K562 (cell line): ENCODE results near the gene HCFC1R1. TPM values are rescaled to one million over a fixed set of nuclear protein-coding genes. Genes with fewer than 3 reads are reported as not detected.
A peak's percentile ranks its signal among the peaks of the same experiment; 100 is the strongest.

Experiments
- ATAC-seq: fragments of 200-7000 bp; cut with Tn5 transposase; 3 replicates; pipeline ENCODE4 v1.9.1; 2020; ENCODE audit warnings: moderate library complexity
- BruUV-seq: library from RNA; stranded (reverse); fragments of 400-500 nt; replicated peaks from 2 replicates; lab custom pipeline; 2021; lab: Mats Ljungman, UMichigan
- CTCF ChIA-PET: fragments of 300-600 bp; formaldehyde crosslinking; extraction: SDS; loops from one replicate; lab custom pipeline; 2021; ENCODE audit warnings: low intra/inter-chr PET ratio; lab: Yijun Ruan, JAX
- POLR2A ChIA-PET: fragments of 300-600, 350-650 bp; sonication (Branson Sonifier 250); formaldehyde crosslinking; extraction: SDS; loops from one replicate; lab custom pipeline; 2021; ENCODE audit warnings: antibody characterized with exemption, inconsistent platforms; lab: Yijun Ruan, JAX
- DNase-seq, 4 experiments: peaks; one replicate each; pipeline versions ENCODE4 v3.0.0 to v3.0.0-alpha.2; 2011 to 2018; ENCODE audit warnings: low spot score in 3 of 4, mixed read lengths in 3 of 4; ENCODE audit errors: extremely low read depth in 1 of 4
- FAIRE-seq: peaks from 2 replicates; lab custom pipeline; 2011; peaks lifted over from hg19 to GRCh38; lab: Jason Lieb, UNC
- H2AFZ ChIP-seq: 2 replicates; pipeline ENCODE4 v1.6.0; 2011; ENCODE audit warnings: low read depth, low read length, control low read depth, inconsistent platforms
- H3K27ac ChIP-seq: fragments of 200-600 bp; 3 replicates; pipeline ENCODE4 v1.8.0; 2011; ENCODE audit warnings: low read depth, mild to moderate bottlenecking, control low read depth, inconsistent platforms, low read length, moderate library complexity, mixed read lengths; ENCODE audit errors: extremely low read depth
- H3K27me3 ChIP-seq, 2 experiments: fragments of 300-600 bp in 1 of 2; 2 replicates in 1 of 2; 3 replicates in 1 of 2; pipeline versions ENCODE4 v1.6.0 to v1.8.0; 2011; ENCODE audit warnings: inconsistent platforms in 2 of 2, low read length in 2 of 2, mild to moderate bottlenecking in 1 of 2, mixed read lengths in 1 of 2, moderate library complexity in 1 of 2; ENCODE audit not compliant: control insufficient read depth in 2 of 2, insufficient read depth in 2 of 2
- H3K36me3 ChIP-seq: fragments of 300-600 bp; 3 replicates; pipeline ENCODE4 v1.8.0; 2011; ENCODE audit warnings: mild to moderate bottlenecking, low read length, inconsistent platforms; ENCODE audit not compliant: control insufficient read depth, insufficient read depth
- H3K4me1 ChIP-seq, 2 experiments: fragments of 200-600 bp in 1 of 2; replicated peaks in 1 of 2; 2 replicates in 1 of 2; 3 replicates in 1 of 2; pipeline versions ENCODE4 v1.5.1 to v1.8.0; 2011; ENCODE audit warnings: inconsistent platforms in 2 of 2, low read length in 2 of 2, mild to moderate bottlenecking in 1 of 2, mixed read lengths in 1 of 2, moderate library complexity in 1 of 2; ENCODE audit not compliant: control insufficient read depth in 2 of 2, insufficient read depth in 2 of 2
- H3K4me2 ChIP-seq: 2 replicates; pipeline ENCODE4 v1.6.1; 2011; ENCODE audit warnings: low read length, control low read depth, inconsistent platforms, mixed read lengths; ENCODE audit not compliant: insufficient read depth
- H3K4me3 ChIP-seq: fragments of 200-600 bp; sonication (generic), shearing (Covaris generic); 2 replicates; pipeline ENCODE4 v1.5.1; 2016; ENCODE audit warnings: control low read depth, inconsistent platforms
- H3K79me2 ChIP-seq: fragments of 200-600 bp; 3 replicates; pipeline ENCODE4 v1.8.0; 2011; ENCODE audit warnings: low read length, inconsistent platforms; ENCODE audit not compliant: control insufficient read depth, insufficient read depth
- H3K9ac ChIP-seq, 2 experiments: 2 replicates each; pipeline versions ENCODE4 v1.6.0 to v1.6.1; 2011; ENCODE audit warnings: low read depth in 2 of 2, low read length in 2 of 2, control low read depth in 1 of 2, inconsistent platforms in 1 of 2, mild to moderate bottlenecking in 1 of 2, mixed read lengths in 1 of 2; ENCODE audit not compliant: insufficient read depth in 1 of 2
- H3K9me1 ChIP-seq: one replicate; pipeline ENCODE4 v1.6.0; 2011; ENCODE audit warnings: inconsistent platforms, mild to moderate bottlenecking, low read length, moderate library complexity; ENCODE audit not compliant: control insufficient read depth, insufficient read depth
- H3K9me3 ChIP-seq: replicated peaks from 2 replicates; pipeline ENCODE4 v1.5.1; 2011; ENCODE audit warnings: low read depth, low read length, inconsistent platforms; ENCODE audit not compliant: control insufficient read depth, insufficient read depth
- H4K20me1 ChIP-seq: replicated peaks from 2 replicates; pipeline ENCODE4 v1.6.1; 2011; ENCODE audit warnings: low read length, inconsistent platforms, mixed read lengths; ENCODE audit not compliant: control insufficient read depth, insufficient read depth
- COPS2 ChIP-seq: fragments of 450-650 bp; conservative IDR thresholded peaks from 2 replicates; pipeline ENCODE4 v1.6.1; 2016; ENCODE audit warnings: mild to moderate bottlenecking, moderate library complexity
- CREB3L1 ChIP-seq: fragments of 450-650 bp; IDR thresholded peaks from 2 replicates; pipeline ENCODE4 v1.6.1; 2014; ENCODE audit warnings: low read depth, mild to moderate bottlenecking, moderate library complexity, borderline replicate concordance
- EP300 ChIP-seq: IDR thresholded peaks from 2 replicates; pipeline ENCODE4 v1.6.1; 2012; ENCODE audit warnings: low read length, improper control_type of control experiment
- HMG20B ChIP-seq: fragments of 250-450 bp; sonication (Bioruptor Pico); IDR thresholded peaks from 2 replicates; pipeline ENCODE4 v1.5.0; 2021; ENCODE audit warnings: mild to moderate bottlenecking
- NCOA6 ChIP-seq: fragments of 450-650 bp; IDR thresholded peaks from 2 replicates; pipeline ENCODE4 v1.6.1; 2017; ENCODE audit warnings: mild to moderate bottlenecking
- NFXL1 ChIP-seq: fragments of 450-650 bp; formaldehyde crosslinking; IDR thresholded peaks from 2 replicates; pipeline ENCODE4 v1.4.0; 2021; ENCODE audit warnings: mild to moderate bottlenecking
- NRF1 ChIP-seq, 2 experiments: fragments of 450-650 bp; IDR thresholded peaks in 1 of 2; conservative IDR thresholded peaks in 1 of 2; 2 replicates each; pipeline ENCODE4 v1.6.1; 2014; ENCODE audit warnings: mild to moderate bottlenecking in 2 of 2
- PHF20 ChIP-seq: fragments of 450-650 bp; IDR thresholded peaks from 2 replicates; pipeline ENCODE4 v1.6.1; 2018; ENCODE audit not compliant: partially characterized antibody
- PHTF2 ChIP-seq: fragments of 250-450 bp; sonication (Bioruptor Pico); IDR thresholded peaks from 2 replicates; pipeline ENCODE4 v1.5.0; 2021; ENCODE audit warnings: mild to moderate bottlenecking
- PTRF ChIP-seq: fragments of 450-650 bp; IDR thresholded peaks from 2 replicates; pipeline ENCODE4 v1.6.1; 2016; ENCODE audit warnings: mild to moderate bottlenecking, missing genetic modification characterization, missing compliant biosample characterization
- SMARCC2 ChIP-seq: fragments of 450-650 bp; IDR thresholded peaks from 2 replicates; pipeline ENCODE4 v1.6.1; 2017; ENCODE audit warnings: antibody characterized with exemption, moderate library complexity, mild to moderate bottlenecking, low read depth
- TSHZ1 ChIP-seq: fragments of 250-450 bp; sonication (Bioruptor Pico); IDR thresholded peaks from 2 replicates; pipeline ENCODE4 v1.4.0; 2020; ENCODE audit warnings: mild to moderate bottlenecking, moderate library complexity
- U2AF2 ChIP-seq: fragments of 200-400 bp; formaldehyde crosslinking; optimal IDR thresholded peaks from 2 replicates; pipeline ENCODE3; 2017; ENCODE audit warnings: low read depth, mild to moderate bottlenecking, low read length
- ZNF655 ChIP-seq: fragments of 250-450 bp; sonication (Bioruptor Pico); IDR thresholded peaks from 2 replicates; pipeline ENCODE4 v1.5.0; 2021
- WGBS: fragments of 100-300 bp; shearing (Covaris generic); methylation state at CpG from one replicate; pipeline ENCODE4 v1.1.6; 2016; ENCODE audit warnings: low coverage, mixed read lengths; ENCODE audit not compliant: insufficient coverage; ENCODE audit errors: missing lambda C conversion rate; 5-methylcytosine and 5-hydroxymethylcytosine counted together
- in situ Hi-C: fragments of 300-500 bp; cut with MboI; formaldehyde crosslinking; loops from 4 replicates; pipeline ENCODE4 v1.15.0; 2018; ENCODE audit warnings: inconsistent platforms, mixed read lengths
- intact Hi-C: fragments of 100-400 bp; cut with micrococcal nuclease; formaldehyde crosslinking; loops from 2 replicates; pipeline ENCODE4 v1.14.2; 2022
- polyA plus RNA-seq, 8 experiments: library from polyadenylated mRNA; depleted of rRNA in 4 of 8; stranded (reverse) in 5 of 8; unstranded in 3 of 8; fragments of >200 nt; fragmentation: Nextera tagmentation in 2 of 8; fragmentation: Illumina TruSeq in 1 of 8; extraction: Ambion mirVana in 2 of 8; extraction: Trizol in 1 of 8; gene quantifications; 2 replicates each; pipeline versions ENCODE4 v1.2.1 to v1.2.3, GENCODE V29; 2011 to 2014; ENCODE audit warnings: inconsistent platforms in 1 of 8, missing spikeins in 1 of 8
- total RNA-seq, 7 experiments: library from RNA; depleted of rRNA in 6 of 7; stranded (reverse); fragments of >200 nt in 6 of 7; fragmentation: Illumina TruSeq in 2 of 7; extraction: Trizol in 2 of 7; gene quantifications; 2 replicates each; pipeline versions ENCODE4 v1.2.1 to v1.2.3, GENCODE V29; 2011 to 2021; ENCODE audit warnings: low replicate concordance in 1 of 7

HCFC1R1 gene
- total and polyA plus RNA-seq, 9 of the 15 experiments (the other 6 are each of a cell fraction or from before 2014, with no cell fraction given): 2.2 to 29.0 (median 11.2) TPM

- CTCF ChIA-PET: no interaction called here
- no peak overlapping the region for H3K27ac ChIP-seq
- no peaks in the 10 kb centered on the region for H3K36me3 ChIP-seq
- H3K4me1 ChIP-seq: peaks cover 0 to 27% of the 10 kb centered on the region in 2 experiments; a peak in 2 of 5 replicates
- WGBS: 67% methylated on average over 13 of the region's 13 CpGs
- in situ Hi-C loops: no loop called here
- no peaks in the 10 kb centered on the region for H3K27me3 ChIP-seq
- POLR2A ChIA-PET: interaction anchor here (1.0 kb wide), 2 partner anchors 13 to 28 kb away, joined by 3 to 5 read pairs; no protein-coding TSS in a partner anchor
- ATAC-seq: no peak
- no peaks in the 10 kb centered on the region for H3K79me2 ChIP-seq
- BruUV-seq: no TSS peak
- H4K20me1 ChIP-seq: no peaks in the 10 kb centered on the region
- H3K9me1 ChIP-seq: no peaks in the 10 kb centered on the region
- no peaks in the 10 kb centered on the region for H3K9me3 ChIP-seq
- H3K4me2 ChIP-seq: no peak overlapping the region
- TF ChIP-seq PHF20: no peak
- no peak for TF ChIP-seq CREB3L1
- no peak for TF ChIP-seq HMG20B (CRISPR knock-in tag)
- TF ChIP-seq EP300: no peak
- no peak for TF ChIP-seq U2AF2
- no peak for TF ChIP-seq SMARCC2
- TF ChIP-seq NFXL1 (CRISPR knock-in tag): no peak
- no peak for TF ChIP-seq PHTF2 (CRISPR knock-in tag)
- TF ChIP-seq PTRF (tag): no peak
- no peak for TF ChIP-seq ZNF655 (CRISPR knock-in tag)
- no peak for TF ChIP-seq NRF1 (conservative IDR thresholded peaks at IDR 0.05 in 1 of 2, IDR thresholded peaks at IDR 0.05 in 1 of 2)
- TF ChIP-seq NCOA6: no peak
- TF ChIP-seq TSHZ1 (CRISPR knock-in tag): no peak
- no peak for TF ChIP-seq COPS2
- intact Hi-C loops: no loop called here
- no peak for DNase-seq
- no peak for FAIRE-seq
- no peak overlapping the region for H3K4me3 ChIP-seq
- H3K9ac ChIP-seq: peak overlapping the region in 1 of 2 experiments; percentile 75; a peak in 2 of 4 replicates
- no peak overlapping the region for H2AFZ ChIP-seq
Measured at GRCh38 chr16:2996298-2996697, 27.4 kb downstream of the HCFC1R1 start.
